ENCODE measurements around the gene DDO.

DNA sequence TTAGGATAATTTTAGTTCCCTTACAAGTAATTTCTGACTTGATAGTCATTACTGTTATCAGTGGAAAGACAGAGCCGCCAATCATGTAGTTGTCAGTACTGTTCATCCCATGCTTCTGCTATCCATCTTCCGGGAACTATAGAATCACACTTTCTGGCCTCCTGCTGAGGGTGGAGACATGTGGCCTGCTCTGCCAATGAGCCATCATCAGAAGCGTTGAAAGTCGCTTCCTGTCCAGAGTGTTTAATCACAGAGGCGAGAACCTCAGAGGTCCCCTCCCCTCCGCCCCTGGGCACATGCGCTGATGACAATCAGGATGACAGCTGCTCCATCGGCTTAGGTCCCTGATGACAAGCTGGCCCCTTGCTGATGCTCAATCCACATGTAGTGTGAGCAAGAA lies 3.0 kb downstream of the DDO start:
- TF ChIP-seq, protein P1, sequence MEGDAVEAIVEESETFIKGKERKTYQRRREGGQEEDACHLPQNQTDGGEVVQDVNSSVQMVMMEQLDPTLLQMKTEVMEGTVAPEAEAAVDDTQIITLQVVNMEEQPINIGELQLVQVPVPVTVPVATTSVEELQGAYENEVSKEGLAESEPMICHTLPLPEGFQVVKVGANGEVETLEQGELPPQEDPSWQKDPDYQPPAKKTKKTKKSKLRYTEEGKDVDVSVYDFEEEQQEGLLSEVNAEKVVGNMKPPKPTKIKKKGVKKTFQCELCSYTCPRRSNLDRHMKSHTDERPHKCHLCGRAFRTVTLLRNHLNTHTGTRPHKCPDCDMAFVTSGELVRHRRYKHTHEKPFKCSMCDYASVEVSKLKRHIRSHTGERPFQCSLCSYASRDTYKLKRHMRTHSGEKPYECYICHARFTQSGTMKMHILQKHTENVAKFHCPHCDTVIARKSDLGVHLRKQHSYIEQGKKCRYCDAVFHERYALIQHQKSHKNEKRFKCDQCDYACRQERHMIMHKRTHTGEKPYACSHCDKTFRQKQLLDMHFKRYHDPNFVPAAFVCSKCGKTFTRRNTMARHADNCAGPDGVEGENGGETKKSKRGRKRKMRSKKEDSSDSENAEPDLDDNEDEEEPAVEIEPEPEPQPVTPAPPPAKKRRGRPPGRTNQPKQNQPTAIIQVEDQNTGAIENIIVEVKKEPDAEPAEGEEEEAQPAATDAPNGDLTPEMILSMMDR (conservative IDR thresholded peaks at IDR 0.05 in 1 of 2, IDR thresholded peaks at IDR 0.05 in 1 of 2; ENCODE audit: extremely low read depth in 1 of 2, insufficient read depth in 1 of 2, low read depth in 1 of 2, low read length in 2 of 2): no peak
- no peak for TF ChIP-seq EZH2 (IDR thresholded peaks at IDR 0.05; ENCODE audit: borderline replicate concordance, low read length)

All from mammary epithelial cell (primary cell).